CD14-positive monocyte (primary cell): ENCODE measurements around the gene BRAF. TPM values are rescaled to one million over a fixed set of nuclear protein-coding genes. Genes with fewer than 3 reads are reported as not detected.

Experiments
- DNase-seq, 3 donors: peaks; one replicate each; pipeline ENCODE4 v3.0.0-alpha.2; 2011 to 2022
- H2AFZ ChIP-seq: 2 replicates; pipeline ENCODE4 v1.6.0; 2012; ENCODE audit warnings: mild to moderate bottlenecking, low read depth, low read length, inconsistent platforms; ENCODE audit not compliant: insufficient read depth, poor library complexity, severe bottlenecking
- H3K27ac ChIP-seq, 2 donors: 1 replicate in 1 of 2; 2 replicates in 1 of 2; pipeline ENCODE4 v1.5.1; 2012 to 2013; ENCODE audit warnings: low read length in 2 of 2, control low read depth in 1 of 2, inconsistent platforms in 1 of 2, low read depth in 1 of 2, mild to moderate bottlenecking in 1 of 2
- H3K27me3 ChIP-seq, 2 donors: one replicate each; pipeline versions ENCODE4 v1.6.0 to v1.6.1; 2011 to 2013; ENCODE audit warnings: low read length in 2 of 2; ENCODE audit not compliant: control insufficient read depth in 2 of 2, insufficient read depth in 2 of 2
- H3K36me3 ChIP-seq, 2 donors: replicated peaks in 1 of 2; 1 replicate in 1 of 2; 2 replicates in 1 of 2; pipeline versions ENCODE4 v1.5.1 to v1.6.1; 2012 to 2013; ENCODE audit warnings: low read length in 2 of 2, control low read depth in 1 of 2, inconsistent platforms in 1 of 2, mild to moderate bottlenecking in 1 of 2; ENCODE audit not compliant: insufficient read depth in 2 of 2, control insufficient read depth in 1 of 2
- H3K4me1 ChIP-seq, 2 donors: 1 replicate in 1 of 2; 2 replicates in 1 of 2; pipeline versions ENCODE4 v1.5.1 to v1.6.1; 2012 to 2013; ENCODE audit warnings: low read length in 2 of 2, control low read depth in 1 of 2, inconsistent platforms in 1 of 2, mild to moderate bottlenecking in 1 of 2, moderate library complexity in 1 of 2; ENCODE audit not compliant: insufficient read depth in 2 of 2, control insufficient read depth in 1 of 2
- H3K4me2 ChIP-seq: replicated peaks from 2 replicates; pipeline ENCODE3; 2012; ENCODE audit warnings: low read length, moderate library complexity, mild to moderate bottlenecking; ENCODE audit not compliant: poor library complexity, severe bottlenecking; ENCODE audit errors: extremely low read depth
- H3K4me3 ChIP-seq, 3 experiments: fragments of 200-600 bp in 1 of 3; sonication (generic) in 1 of 3; replicated peaks in 1 of 3; 1 replicate in 2 of 3; 2 replicates in 1 of 3; pipeline ENCODE4 v1.5.1; 2011 to 2013; ENCODE audit warnings: low read length in 3 of 3, mild to moderate bottlenecking in 3 of 3, control low read depth in 2 of 3, low read depth in 2 of 3, inconsistent platforms in 1 of 3, moderate library complexity in 1 of 3
- H3K79me2 ChIP-seq: 2 replicates; pipeline ENCODE4 v1.6.0; 2012; ENCODE audit warnings: mild to moderate bottlenecking, control low read depth, inconsistent platforms, low read length, moderate library complexity; ENCODE audit not compliant: insufficient read depth
- H3K9ac ChIP-seq: 2 replicates; pipeline ENCODE4 v1.6.0; 2017; ENCODE audit warnings: low read length, mild to moderate bottlenecking; ENCODE audit not compliant: insufficient read depth, poor library complexity, severe bottlenecking
- H3K9me3 ChIP-seq, 2 donors: replicated peaks in 1 of 2; 1 replicate in 1 of 2; 2 replicates in 1 of 2; pipeline versions ENCODE4 v1.5.1 to v1.6.1; 2012 to 2013; ENCODE audit warnings: low read length in 2 of 2, control low read depth in 1 of 2; ENCODE audit not compliant: control insufficient read depth in 1 of 2, insufficient read depth in 1 of 2
- H4K20me1 ChIP-seq: 2 replicates; pipeline ENCODE4 v1.6.0; 2012; ENCODE audit warnings: mild to moderate bottlenecking, low read length, control low read depth, moderate library complexity; ENCODE audit not compliant: insufficient read depth
- H3K27ac Mint-ChIP-seq, 7 donors: one replicate each; pipeline ENCODE4 v1.8.0; 2020; ENCODE audit warnings: mild to moderate bottlenecking in 7 of 7, mixed read lengths in 7 of 7, moderate library complexity in 6 of 7, inconsistent platforms in 2 of 7
- H3K27me3 Mint-ChIP-seq, 3 donors: one replicate each; pipeline ENCODE4 v1.8.0; 2021 to 2022; ENCODE audit warnings: low read depth in 3 of 3, mild to moderate bottlenecking in 3 of 3, mixed read lengths in 3 of 3, moderate library complexity in 3 of 3, inconsistent platforms in 1 of 3
- H3K36me3 Mint-ChIP-seq, 2 donors: one replicate each; pipeline ENCODE4 v1.8.0; 2020; ENCODE audit warnings: mixed read lengths in 2 of 2, inconsistent platforms in 1 of 2, mild to moderate bottlenecking in 1 of 2
- H3K4me1 Mint-ChIP-seq: one replicate; pipeline ENCODE4 v1.8.0; 2020; ENCODE audit warnings: mild to moderate bottlenecking, mixed read lengths
- H3K4me3 Mint-ChIP-seq, 2 donors: one replicate each; pipeline ENCODE4 v1.8.0; 2020; ENCODE audit warnings: mild to moderate bottlenecking in 2 of 2, mixed read lengths in 2 of 2, moderate library complexity in 1 of 2
- H3K9me3 Mint-ChIP-seq, 7 donors: one replicate each; pipeline ENCODE4 v1.8.0; 2020 to 2022; ENCODE audit warnings: mixed read lengths in 7 of 7, mild to moderate bottlenecking in 6 of 7, moderate library complexity in 6 of 7, inconsistent platforms in 2 of 7
- CTCF ChIP-seq: fragments of 200-600 bp; IDR thresholded peaks from one replicate; pipeline ENCODE4 v1.8.0; 2022; ENCODE audit warnings: antibody characterized with exemption, mild to moderate bottlenecking
- WGBS: methylation state at CpG from one replicate; pipeline ENCODE4 v1.1.5; 2013; ENCODE audit warnings: missing lambda C conversion rate; ENCODE audit not compliant: insufficient coverage; 5-methylcytosine and 5-hydroxymethylcytosine counted together
- intact Hi-C, 2 donors: fragments of 100-400 bp; cut with micrococcal nuclease; formaldehyde crosslinking; loops; one replicate each; pipeline versions ENCODE4 v1.15.0 to v1.15.1; 2023
- polyA plus RNA-seq, 3 donors: library from polyadenylated mRNA; depleted of rRNA in 1 of 3; unstranded in 2 of 3; stranded (reverse) in 1 of 3; fragments of 300-500 nt in 2 of 3; fragments of >200 nt in 1 of 3; fragmentation: Illumina TruSeq in 2 of 3; gene quantifications; 1 replicate in 2 of 3; 2 replicates in 1 of 3; pipeline ENCODE4 v1.2.3, GENCODE V29; 2012 to 2021

BRAF gene
- polyA plus RNA-seq, 3 donors, result 3.8 to 10.0 (median 5.6) TPM

- no peak overlapping the region for H3K27ac ChIP-seq
- H3K36me3 Mint-ChIP-seq, result peaks cover 29 to 50% of the 10 kb centered on the region in 2 donors
- no peak overlapping the region for H3K27ac Mint-ChIP-seq
- TF ChIP-seq CTCF, result no peak
- H3K79me2 ChIP-seq, result no peaks in the 10 kb centered on the region
- no peak overlapping the region for H3K4me2 ChIP-seq
- H2AFZ ChIP-seq, result no peak overlapping the region
- H3K4me3 Mint-ChIP-seq, result no peak overlapping the region
- H3K9ac ChIP-seq, result no peak overlapping the region
- no peaks in the 10 kb centered on the region for H3K9me3 ChIP-seq
- no peaks in the 10 kb centered on the region for H4K20me1 ChIP-seq
- no peaks in the 10 kb centered on the region for H3K27me3 ChIP-seq
- no peaks in the 10 kb centered on the region for H3K9me3 Mint-ChIP-seq
- no peaks in the 10 kb centered on the region for H3K27me3 Mint-ChIP-seq
- intact Hi-C loops, result no loop called here
- no peak overlapping the region for H3K4me3 ChIP-seq
- DNase-seq, result no peak
- peaks cover 18 to 33% of the 10 kb centered on the region in 2 donors for H3K36me3 ChIP-seq
- WGBS, result no CpG with 5 or more reads among the region's 2 CpGs
- H3K4me1 Mint-ChIP-seq, result no peaks in the 10 kb centered on the region
- no peaks in the 10 kb centered on the region for H3K4me1 ChIP-seq
Observed at GRCh38 chr7:140734096-140734495, 190.6 kb downstream of the BRAF start.

GRCh38 chr7:140732416-140732815 is 192.3 kb downstream of the BRAF start:
- Histone ChIP-seq H3K27ac (no peak overlapping the region), H3K9me3 (no peaks in the 10 kb centered on the region), H4K20me1 (no peaks in the 10 kb centered on the region), H3K36me3 (peaks cover 4 to 20% of the 10 kb centered on the region in 2 donors), H2AFZ (no peak overlapping the region), H3K4me3 (no peak overlapping the region), H3K9ac (no peak overlapping the region), H3K4me2 (no peak overlapping the region), H3K27me3 (no peaks in the 10 kb centered on the region), H3K79me2 (no peaks in the 10 kb centered on the region), H3K4me1 (no peaks in the 10 kb centered on the region)
- H3K9me3 Mint-ChIP-seq, result no peaks in the 10 kb centered on the region
- no peaks in the 10 kb centered on the region for H3K27me3 Mint-ChIP-seq
- no peak for DNase-seq
- H3K27ac Mint-ChIP-seq, result peak overlapping the region in 1 of 7 donors; percentile 52
- no peaks in the 10 kb centered on the region for H3K4me1 Mint-ChIP-seq
- TF ChIP-seq CTCF, result no peak
- intact Hi-C loops, result no loop called here
- H3K4me3 Mint-ChIP-seq, result no peak overlapping the region
- WGBS, result 100% methylated on average over 2 of the region's 2 CpGs
- peaks cover 21 to 43% of the 10 kb centered on the region in 2 donors for H3K36me3 Mint-ChIP-seq
